Eye (tissue), 1 donor: ENCODE data around the gene PDE8B.

Experiments
- DNase-seq: peaks from one replicate; pipeline ENCODE4 v3.0.0-alpha.2; 2015

The PDE8B gene

GRCh38 chr5:77210091-77210963 lies at the start of gene PDE8B:
TSS of gene PDE8B (plus strand) at chr5:77210680. CDS start at chr5:77210926, 246 bp downstream.
- peak; percentile 68 for DNase-seq

- DNase-seq: no peak
Measured at GRCh38 chr5:77163453-77163852, 47.0 kb upstream of the PDE8B start.

GRCh38 chr5:77167063-77167462 lies 43.4 kb upstream of the PDE8B start:
- no peak for DNase-seq

- DNase-seq: peak; percentile 51
Measured at GRCh38 chr5:77167695-77168121, 42.8 kb upstream of the PDE8B start.

DNA sequence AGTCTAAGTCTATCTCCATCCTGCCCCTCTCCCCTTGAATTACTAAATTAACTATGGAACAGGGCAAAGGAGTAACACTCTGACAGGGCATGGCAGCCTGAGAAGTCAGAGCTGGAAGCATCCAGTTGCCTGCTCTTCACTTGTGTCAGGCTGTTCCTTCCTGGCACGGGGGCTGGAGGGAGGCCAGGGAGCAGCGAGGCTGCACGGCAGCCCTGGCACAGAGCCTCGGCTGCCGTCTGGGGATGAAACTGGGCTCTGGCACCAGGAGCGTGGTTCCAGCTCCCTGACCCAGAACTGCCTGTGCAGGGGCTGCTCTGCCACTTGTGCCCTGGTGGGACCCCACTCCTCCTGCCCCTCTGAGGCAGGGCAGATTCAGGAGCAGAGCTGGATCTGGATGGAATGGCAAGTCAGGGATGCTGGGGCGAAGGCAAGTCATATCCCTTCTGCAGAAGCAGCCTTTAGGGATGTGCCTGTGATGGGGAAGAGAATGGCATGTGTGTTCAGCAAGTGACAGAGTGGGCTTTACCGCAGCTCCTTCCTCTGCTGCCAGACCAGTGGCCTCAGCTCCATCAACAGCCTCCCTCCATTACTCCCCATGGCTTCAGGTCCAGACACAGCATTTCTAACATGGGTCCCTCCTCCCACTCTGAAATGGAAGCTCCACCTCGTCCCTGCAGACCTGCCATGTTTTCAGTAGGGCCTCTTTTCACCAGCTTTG lies 42.2 kb upstream of the PDE8B start:
- DNase-seq: no peak

- peak; percentile 54 for DNase-seq
Measured at GRCh38 chr5:77168879-77169244, 41.6 kb upstream of the PDE8B start.

- DNase-seq: no peak
Measured at GRCh38 chr5:77170196-77170890, 40.1 kb upstream of the PDE8B start.

DNA sequence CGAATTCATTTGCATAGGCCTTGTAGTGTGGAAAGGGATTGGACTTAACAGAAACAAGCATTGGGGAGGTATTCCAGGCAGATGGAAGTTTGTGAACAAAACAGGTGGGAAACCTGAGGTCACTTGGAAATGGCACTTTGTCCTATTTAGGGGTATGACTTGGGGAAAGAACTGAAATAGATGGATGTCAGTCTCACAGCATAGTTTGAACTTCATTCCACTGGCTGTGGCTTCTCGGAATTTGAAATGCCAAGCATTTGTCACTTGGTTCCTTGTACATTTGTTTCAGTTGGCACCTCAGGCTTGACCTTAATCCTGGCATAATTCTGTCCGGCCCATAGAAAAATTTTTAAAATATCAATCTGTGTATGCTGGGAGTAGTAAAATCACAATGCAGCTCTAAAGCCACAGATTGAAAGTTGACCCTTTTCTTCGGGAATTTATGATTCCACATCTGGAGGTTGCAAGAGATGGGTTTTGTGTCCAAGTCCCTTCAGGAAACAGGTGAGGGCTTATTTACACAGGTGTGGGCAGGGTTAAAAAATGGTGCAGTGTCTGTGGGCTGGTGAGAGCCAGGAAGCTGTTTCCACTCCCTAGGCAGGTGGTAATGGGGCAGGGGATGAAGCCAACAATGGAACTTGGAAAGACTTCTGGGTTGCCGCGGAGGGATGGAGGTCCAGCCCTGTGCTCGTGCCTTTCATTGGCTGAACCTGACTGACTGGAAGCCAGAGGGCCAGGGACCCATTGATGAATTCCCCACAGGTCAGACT lies 39.2 kb upstream of the PDE8B start:
- no peak for DNase-seq

DNA sequence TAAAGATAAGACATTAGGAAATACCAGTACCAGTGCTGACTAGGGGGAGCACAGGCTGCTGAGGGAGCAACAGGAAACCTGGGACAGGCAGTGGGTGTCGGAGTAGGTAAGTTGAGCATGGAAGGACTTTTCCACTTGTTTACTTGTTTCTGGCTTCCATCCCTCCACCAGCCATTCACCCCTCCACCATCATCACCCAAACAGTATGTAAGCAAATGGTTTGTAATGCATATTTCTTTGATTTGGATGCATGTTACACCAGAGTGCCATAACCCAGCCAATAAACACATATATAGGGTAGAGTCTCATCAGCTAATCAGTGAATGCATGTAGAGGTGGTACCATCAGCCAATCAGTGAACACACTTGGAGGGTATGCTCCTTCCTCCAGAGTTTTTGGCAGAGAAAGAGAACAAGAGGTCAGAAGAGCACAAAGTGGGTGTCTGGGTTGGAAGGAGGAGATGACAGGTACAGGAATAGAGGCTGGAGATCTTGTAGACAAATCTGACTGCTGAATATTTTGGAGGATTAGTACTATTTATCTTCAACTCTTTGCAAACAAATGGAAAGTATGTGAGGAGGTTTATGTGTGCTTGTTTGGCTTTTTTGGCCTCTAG lies 37.7 kb upstream of the PDE8B start:
- no peak for DNase-seq

DNA sequence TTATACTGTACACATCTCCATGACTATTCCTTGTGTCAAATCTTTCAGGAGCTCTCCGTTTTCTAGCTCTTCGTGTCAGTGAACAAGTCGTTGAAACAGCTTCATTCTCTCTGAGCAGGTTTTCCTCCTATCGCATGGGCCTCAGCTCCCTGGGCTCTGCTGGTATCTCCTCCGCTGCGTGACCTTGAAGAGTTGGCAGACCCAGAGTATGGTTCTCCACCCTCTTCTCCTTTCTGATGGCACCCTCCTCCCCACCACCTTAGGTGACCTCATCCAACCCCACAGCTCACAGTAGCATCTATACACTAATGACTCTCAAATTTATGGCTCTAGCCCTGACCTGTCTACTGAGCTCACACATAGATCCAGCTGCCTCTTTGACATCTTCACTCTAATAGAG lies 36.0 kb upstream of the PDE8B start:
- no peak for DNase-seq

DNA sequence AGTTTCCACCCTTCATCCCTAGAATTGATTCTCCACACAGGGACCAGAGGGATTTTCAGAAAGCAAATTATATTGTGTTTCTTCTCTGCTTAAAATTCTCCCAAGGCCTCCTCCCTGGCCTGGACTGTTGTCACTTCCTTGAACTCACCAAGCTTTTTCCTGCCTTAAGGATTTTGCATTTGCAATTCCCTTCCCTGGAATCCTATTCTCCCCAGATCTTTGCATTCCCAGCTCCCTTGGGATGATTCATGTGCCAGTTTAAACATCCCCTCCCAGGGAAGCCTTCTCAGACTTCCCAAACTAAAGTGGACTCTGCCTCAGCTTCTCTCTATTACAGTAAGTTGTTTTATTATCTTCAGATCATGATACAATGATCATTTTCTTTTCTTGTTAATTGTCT lies 35.2 kb upstream of the PDE8B start:
- no peak for DNase-seq

- no peak for DNase-seq
Measured at GRCh38 chr5:77176429-77176828, 34.1 kb upstream of the PDE8B start.

DNA sequence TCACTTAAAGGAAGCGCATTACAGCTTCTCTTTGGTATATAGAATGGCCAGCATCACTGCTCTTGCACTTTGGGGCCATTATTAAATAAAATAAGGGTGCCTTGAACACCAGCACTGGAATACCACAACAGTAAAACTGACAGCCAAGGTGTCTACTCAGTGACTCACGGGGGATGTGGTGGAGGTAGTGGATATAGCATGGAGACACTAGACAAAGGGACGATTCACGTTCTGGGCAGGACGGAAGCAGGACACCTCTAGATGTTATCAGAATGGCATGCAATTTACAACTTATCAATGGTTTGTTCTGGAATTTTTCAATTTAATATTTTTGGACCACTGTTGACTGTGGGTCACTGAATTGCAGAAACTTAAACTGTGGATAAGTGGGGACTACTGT lies 32.9 kb upstream of the PDE8B start:
- no peak for DNase-seq

DNA sequence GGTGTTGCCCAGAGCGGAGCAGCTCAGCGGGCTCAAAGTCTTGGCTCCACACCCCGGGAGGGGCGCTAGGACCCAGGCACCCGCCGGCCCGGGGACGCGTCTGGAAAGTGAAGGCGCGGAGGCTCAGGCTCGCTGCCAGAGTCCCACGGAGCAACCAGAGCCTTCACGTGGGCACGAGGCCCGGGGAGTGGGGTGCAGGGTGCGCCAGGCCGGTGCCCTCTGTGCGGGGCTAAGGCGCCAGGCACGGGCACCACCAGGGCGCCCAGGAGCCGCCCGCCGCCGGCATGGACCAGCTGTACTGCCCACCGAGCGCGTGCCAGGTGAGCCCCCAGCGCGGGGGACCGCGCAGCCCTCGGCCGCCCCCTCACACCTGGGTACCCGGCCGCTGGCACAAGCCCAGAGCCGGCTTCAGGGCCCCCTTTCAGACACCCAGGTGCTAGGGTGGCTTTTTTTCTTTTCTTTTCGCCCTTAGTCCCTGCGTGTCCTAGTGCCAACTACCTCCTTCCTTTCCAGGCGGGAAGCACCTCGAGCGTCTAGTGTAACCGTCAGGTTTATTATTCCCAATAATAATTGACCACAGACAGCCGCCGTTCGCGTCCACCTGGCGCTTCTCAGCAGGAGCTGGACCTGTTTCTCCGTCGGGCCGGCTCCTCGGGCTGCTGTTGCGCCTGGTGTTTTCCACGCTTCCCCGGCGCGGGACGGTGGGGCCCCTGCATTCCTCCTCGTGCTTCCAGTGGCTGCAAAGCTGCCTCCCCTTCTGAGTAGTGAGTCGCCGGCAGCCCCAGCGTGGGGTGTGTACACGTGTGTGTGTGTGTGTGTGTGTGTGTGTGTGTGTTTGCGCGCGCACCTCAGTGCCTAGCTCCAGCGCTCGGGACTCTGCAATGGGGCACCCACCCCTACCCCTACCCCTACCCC lies 30.1 kb upstream of the PDE8B start:
- DNase-seq: peak; percentile 60

DNA sequence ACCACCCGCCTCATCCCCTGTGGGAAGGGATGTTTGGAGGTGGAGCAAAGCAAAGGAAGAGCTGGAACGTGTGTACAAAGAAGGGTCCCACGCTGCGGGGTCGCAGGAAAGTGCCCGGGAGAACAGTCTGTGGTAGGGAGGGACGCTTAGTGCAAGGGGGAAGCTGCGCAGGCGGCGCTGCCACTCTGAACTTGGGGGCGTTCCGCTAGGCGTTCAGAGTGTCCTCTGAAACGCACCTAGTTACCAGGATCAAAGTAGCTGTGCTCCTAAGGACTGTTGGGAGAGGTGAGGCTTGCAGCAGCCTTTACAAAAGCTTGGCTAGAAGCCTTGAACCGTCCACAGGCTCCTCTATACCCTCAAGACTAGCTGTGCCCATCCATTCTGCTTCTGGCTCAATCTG lies 29.3 kb upstream of the PDE8B start:
- DNase-seq: peak; percentile 18

DNA sequence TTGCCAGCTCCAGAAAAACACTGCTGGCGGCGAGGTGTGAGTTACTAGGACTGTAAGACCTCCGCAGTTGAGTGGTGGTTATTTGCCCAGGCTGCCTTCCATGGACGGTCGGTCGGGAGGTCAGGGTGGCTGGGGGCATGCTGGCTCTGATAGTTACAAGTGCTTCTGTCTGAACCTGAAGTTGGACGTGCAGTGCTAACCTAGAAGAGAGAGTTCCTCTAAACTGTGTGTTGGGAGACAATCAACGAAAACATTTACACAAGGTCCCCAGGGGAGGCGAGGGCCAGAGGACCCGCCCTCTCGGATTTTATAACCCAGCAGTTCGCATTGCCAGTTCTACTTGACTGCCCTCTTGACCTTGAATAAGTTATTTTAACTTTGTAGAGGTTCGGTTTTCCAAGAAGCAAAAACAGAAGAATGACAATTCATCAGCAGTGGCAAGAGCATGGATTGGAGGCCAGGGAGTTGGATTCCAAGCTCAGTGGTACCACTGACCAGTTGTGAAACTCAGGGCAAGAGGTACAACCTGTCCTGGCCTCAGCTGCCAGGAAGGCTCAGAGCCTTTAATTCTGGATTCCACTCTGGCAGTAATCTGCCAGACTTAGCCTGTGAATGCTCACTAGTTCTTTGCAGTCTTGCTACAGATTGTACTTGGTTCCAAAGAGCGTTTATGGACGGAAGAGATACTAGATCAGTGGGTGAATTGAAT lies 28.7 kb upstream of the PDE8B start:
- no peak for DNase-seq

DNA sequence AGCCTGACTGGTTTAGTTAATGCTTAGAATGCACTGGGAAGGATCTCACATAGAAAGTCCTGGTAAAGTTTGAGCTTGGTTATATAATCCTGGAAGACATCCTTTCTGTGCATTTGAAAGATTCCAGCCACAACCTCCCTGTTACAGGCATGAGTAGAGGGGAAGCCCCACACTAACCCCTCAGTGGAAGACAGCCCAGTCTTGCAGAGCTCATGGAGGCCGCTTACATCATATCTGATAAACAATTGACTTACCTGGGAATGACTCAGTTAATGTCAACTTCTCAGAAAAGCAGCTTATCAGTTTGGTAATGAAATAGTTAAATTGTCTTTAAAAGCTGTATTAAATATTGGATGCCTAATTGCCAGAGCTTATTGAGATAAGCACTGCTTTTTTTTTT lies 28.1 kb upstream of the PDE8B start:
- DNase-seq: no peak

DNA sequence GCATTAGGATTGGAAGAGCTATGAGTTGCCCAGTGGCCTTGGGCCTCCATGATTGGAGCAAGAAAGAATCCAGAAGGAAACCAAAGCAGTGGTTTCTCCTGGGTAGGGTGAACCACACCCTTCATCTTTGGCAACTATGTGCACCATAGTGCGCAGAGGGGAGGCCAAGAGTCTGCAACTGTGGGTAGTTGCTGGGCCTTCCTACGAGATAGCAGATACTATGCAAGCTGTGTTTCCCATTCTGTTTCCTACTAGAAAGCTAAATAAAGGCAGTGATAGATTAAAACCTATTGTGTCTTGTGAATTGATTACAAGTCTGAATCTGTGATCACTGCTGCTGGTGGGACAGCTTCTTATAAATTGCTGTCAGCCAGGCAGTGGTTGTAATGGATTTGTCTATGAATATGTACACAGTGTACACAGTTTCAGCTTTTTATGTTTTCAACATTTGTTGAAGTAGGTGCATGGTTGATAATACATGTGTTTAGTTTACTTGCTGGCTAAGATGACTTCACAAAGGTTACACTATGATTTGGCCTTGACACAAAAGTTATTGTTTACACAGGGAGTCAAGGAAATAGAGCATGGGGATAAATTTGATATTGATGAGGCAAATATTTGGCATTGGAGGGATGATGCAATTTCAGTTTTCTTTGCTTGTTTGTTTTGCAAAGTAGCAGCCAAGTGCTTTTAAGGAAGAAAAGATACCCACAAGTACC lies 23.7 kb upstream of the PDE8B start:
- DNase-seq: no peak

GRCh38 chr5:77189421-77189820 lies 21.1 kb upstream of the PDE8B start:
- DNase-seq: no peak
